ENCODE results near the gene PLCB2.

Gene PLCB2

DNA sequence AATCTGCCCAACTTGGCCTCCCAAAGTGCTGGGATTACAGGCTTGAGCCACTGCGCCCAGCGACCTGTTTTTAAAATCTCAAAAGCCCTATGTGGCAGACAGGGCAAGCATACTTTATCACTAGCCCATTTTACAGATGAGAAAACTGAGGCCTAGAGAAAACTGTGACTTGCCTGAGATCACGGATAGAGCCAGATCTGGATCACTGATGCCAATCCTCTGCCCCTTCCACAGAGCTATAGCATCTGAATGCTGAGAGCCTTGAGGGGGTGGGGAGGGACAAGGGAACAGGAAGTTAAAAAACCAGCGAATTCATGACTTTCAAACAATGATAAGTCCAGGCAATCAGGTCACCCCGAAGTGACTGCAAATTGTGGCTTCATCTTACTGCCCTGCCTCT is 32.2 kb downstream of the PLCB2 start (continued):
- TF ChIP-seq ZNF391 (tag by site-specific recombination; IDR thresholded peaks at IDR 0.05; ENCODE audit: borderline replicate concordance, low read depth), result no peak
- no peak for TF ChIP-seq YY1 (tag by site-specific recombination; IDR thresholded peaks at IDR 0.05)
- no peak for TF ChIP-seq ZNF184 (tag by site-specific recombination; IDR thresholded peaks at IDR 0.05)
- TF ChIP-seq, protein P1, sequence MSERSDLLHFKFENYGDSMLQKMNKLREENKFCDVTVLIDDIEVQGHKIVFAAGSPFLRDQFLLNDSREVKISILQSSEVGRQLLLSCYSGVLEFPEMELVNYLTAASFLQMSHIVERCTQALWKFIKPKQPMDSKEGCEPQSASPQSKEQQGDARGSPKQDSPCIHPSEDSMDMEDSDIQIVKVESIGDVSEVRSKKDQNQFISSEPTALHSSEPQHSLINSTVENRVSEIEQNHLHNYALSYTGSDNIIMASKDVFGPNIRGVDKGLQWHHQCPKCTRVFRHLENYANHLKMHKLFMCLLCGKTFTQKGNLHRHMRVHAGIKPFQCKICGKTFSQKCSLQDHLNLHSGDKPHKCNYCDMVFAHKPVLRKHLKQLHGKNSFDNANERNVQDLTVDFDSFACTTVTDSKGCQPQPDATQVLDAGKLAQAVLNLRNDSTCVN (tag by site-specific recombination; optimal IDR thresholded peaks at IDR 0.05), result no peak
- TF ChIP-seq, protein P2, sequence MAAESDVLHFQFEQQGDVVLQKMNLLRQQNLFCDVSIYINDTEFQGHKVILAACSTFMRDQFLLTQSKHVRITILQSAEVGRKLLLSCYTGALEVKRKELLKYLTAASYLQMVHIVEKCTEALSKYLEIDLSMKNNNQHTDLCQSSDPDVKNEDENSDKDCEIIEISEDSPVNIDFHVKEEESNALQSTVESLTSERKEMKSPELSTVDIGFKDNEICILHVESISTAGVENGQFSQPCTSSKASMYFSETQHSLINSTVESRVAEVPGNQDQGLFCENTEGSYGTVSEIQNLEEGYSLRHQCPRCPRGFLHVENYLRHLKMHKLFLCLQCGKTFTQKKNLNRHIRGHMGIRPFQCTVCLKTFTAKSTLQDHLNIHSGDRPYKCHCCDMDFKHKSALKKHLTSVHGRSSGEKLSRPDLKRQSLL (tag by site-specific recombination; IDR thresholded peaks at IDR 0.05), result no peak
- TF ChIP-seq, protein P3, sequence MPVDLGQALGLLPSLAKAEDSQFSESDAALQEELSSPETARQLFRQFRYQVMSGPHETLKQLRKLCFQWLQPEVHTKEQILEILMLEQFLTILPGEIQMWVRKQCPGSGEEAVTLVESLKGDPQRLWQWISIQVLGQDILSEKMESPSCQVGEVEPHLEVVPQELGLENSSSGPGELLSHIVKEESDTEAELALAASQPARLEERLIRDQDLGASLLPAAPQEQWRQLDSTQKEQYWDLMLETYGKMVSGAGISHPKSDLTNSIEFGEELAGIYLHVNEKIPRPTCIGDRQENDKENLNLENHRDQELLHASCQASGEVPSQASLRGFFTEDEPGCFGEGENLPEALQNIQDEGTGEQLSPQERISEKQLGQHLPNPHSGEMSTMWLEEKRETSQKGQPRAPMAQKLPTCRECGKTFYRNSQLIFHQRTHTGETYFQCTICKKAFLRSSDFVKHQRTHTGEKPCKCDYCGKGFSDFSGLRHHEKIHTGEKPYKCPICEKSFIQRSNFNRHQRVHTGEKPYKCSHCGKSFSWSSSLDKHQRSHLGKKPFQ (tag by site-specific recombination; IDR thresholded peaks at IDR 0.05), result no peak

DNA sequence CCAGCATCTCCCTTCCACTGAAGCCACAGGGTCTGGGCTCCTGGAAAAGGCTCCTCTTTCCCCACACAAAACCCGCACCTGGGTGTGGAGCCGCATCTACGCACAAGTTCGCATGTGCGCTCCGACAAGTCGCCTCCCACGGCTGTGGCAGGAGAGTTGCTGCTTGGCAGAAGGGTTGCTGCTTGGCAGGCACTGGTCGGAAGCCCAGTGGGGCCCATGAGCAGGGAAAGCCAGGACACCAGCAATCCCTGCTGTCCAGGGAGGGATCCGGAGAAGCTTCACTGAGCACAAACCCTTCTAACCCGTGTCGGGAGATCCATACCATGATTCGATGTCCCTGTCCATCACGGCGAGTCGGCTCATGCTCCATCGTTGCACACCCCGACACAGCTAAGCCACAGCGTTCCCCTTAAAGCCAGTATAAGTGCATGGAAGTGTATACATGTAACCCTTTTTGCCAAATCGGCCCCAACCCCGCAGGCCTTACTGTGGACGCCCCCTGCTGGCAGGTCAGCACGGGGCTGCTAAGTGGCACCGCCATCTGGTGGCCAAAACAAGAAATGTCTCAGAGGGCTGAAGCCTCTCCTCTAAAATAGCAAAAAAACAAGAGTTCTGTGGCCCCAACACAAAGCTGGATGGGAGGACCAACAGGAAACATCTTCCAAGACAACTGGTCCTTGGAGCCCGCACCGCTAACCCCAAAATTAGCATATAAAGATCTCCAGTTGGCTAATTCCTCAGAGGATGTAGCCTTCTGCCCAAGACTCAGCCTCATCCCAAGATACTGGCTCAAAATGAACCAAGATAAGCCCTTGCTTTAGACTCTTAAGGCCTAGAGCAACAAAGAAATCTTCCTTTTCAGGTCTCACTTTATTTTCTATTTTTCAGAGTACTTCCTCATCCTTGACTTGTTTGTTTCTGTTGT is 33.1 kb downstream of the PLCB2 start:
- ChIA-PET CTCF (interaction anchor here (0.5 to 10.6 kb wide), 74 partner anchors 9 to 1610 kb away, joined by 3 to 248 read pairs (median 4); partner anchors contain the start of genes CCDC9B, DISP2, PAK6 and PLCB2), POLR2A (interaction anchor here (1.0 to 1.9 kb wide), 2 partner anchors 57 to 234 kb away, joined by 3 to 9 read pairs; no protein-coding TSS in a partner anchor)
- no peak overlapping the region for H3K27ac ChIP-seq (ENCODE audit: extremely low read depth, low read depth, low read length)
- H3K36me3 ChIP-seq (ENCODE audit: control insufficient read depth in 2 of 2, insufficient read depth in 1 of 2, low read length in 2 of 2), result no peaks in the 10 kb centered on the region
- H3K4me3 ChIP-seq (ENCODE audit: low read depth, low read length), result no peak overlapping the region
- no peaks in the 10 kb centered on the region for H3K4me1 ChIP-seq (ENCODE audit: control insufficient read depth, insufficient read depth, low read length)
- H3K9me3 ChIP-seq (ENCODE audit: control insufficient read depth, insufficient read depth, low read depth, low read length), result no peaks in the 10 kb centered on the region
- TF ChIP-seq ZFHX2 (tag by site-specific recombination; conservative IDR thresholded peaks at IDR 0.05) (no peak), BCL11A (tag by site-specific recombination; IDR thresholded peaks at IDR 0.05; ENCODE audit: low read depth) (no peak), GLIS1 (tag by site-specific recombination; IDR thresholded peaks at IDR 0.05) (no peak), ZNF768 (tag by site-specific recombination; IDR thresholded peaks at IDR 0.05) (no peak), SP3 (tag by site-specific recombination; IDR thresholded peaks at IDR 0.05) (no peak), MYNN (tag by site-specific recombination; IDR thresholded peaks at IDR 0.05; ENCODE audit: borderline replicate concordance) (no peak), ZNF701 (tag by site-specific recombination; IDR thresholded peaks at IDR 0.05) (no peak), ZNF530 (tag by site-specific recombination; IDR thresholded peaks at IDR 0.05; ENCODE audit: low read depth) (no peak), ZNF677 (tag by site-specific recombination; IDR thresholded peaks at IDR 0.05) (no peak), KLF8 (tag by site-specific recombination; IDR thresholded peaks at IDR 0.05) (0 out of 2 replicates have a peak, but pooled peaks have one; percentile 35), ZNF292 (tag by site-specific recombination; IDR thresholded peaks at IDR 0.05; ENCODE audit: borderline replicate concordance, low read depth) (no peak), ZNF132 (tag by site-specific recombination; IDR thresholded peaks at IDR 0.05; ENCODE audit: borderline replicate concordance) (no peak), IKZF3 (tag by site-specific recombination; IDR thresholded peaks at IDR 0.05) (no peak), BCL11B (tag by site-specific recombination; IDR thresholded peaks at IDR 0.05; ENCODE audit: low read depth) (no peak), ZNF48 (tag by site-specific recombination; IDR thresholded peaks at IDR 0.05) (no peak), ZNF585B (tag by site-specific recombination; IDR thresholded peaks at IDR 0.05) (no peak)
- TF ChIP-seq, protein P1 (tag by site-specific recombination; optimal IDR thresholded peaks at IDR 0.05), result no peak
- TF ChIP-seq, protein P4, sequence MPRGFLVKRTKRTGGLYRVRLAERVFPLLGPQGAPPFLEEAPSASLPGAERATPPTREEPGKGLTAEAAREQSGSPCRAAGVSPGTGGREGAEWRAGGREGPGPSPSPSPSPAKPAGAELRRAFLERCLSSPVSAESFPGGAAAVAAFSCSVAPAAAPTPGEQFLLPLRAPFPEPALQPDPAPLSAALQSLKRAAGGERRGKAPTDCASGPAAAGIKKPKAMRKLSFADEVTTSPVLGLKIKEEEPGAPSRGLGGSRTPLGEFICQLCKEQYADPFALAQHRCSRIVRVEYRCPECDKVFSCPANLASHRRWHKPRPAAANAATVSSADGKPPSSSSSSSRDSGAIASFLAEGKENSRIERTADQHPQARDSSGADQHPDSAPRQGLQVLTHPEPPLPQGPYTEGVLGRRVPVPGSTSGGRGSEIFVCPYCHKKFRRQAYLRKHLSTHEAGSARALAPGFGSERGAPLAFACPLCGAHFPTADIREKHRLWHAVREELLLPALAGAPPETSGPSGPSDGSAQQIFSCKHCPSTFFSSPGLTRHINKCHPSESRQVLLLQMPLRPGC (tag by site-specific recombination; IDR thresholded peaks at IDR 0.05), result no peak
- TF ChIP-seq, protein P5, sequence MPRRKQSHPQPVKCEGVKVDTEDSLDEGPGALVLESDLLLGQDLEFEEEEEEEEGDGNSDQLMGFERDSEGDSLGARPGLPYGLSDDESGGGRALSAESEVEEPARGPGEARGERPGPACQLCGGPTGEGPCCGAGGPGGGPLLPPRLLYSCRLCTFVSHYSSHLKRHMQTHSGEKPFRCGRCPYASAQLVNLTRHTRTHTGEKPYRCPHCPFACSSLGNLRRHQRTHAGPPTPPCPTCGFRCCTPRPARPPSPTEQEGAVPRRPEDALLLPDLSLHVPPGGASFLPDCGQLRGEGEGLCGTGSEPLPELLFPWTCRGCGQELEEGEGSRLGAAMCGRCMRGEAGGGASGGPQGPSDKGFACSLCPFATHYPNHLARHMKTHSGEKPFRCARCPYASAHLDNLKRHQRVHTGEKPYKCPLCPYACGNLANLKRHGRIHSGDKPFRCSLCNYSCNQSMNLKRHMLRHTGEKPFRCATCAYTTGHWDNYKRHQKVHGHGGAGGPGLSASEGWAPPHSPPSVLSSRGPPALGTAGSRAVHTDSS (tag by site-specific recombination; IDR thresholded peaks at IDR 0.05), result no peak
- TF ChIP-seq, protein P6, sequence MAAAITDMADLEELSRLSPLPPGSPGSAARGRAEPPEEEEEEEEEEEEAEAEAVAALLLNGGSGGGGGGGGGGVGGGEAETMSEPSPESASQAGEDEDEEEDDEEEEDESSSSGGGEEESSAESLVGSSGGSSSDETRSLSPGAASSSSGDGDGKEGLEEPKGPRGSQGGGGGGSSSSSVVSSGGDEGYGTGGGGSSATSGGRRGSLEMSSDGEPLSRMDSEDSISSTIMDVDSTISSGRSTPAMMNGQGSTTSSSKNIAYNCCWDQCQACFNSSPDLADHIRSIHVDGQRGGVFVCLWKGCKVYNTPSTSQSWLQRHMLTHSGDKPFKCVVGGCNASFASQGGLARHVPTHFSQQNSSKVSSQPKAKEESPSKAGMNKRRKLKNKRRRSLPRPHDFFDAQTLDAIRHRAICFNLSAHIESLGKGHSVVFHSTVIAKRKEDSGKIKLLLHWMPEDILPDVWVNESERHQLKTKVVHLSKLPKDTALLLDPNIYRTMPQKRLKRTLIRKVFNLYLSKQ (tag by site-specific recombination; IDR thresholded peaks at IDR 0.05; ENCODE audit: borderline replicate concordance), result no peak
